H54 (cell line): Measurements from ENCODE around the gene EXOG.

ENCODE experiments used
- DNase-seq: peaks from one replicate; pipeline ENCODE4 v3.0.0; 2011; ENCODE audit warnings: low spot score, mixed read lengths; ENCODE audit not compliant: insufficient read length
- FAIRE-seq: peaks from 3 replicates; lab custom pipeline; 2011; peaks lifted over from hg19 to GRCh38; lab: Jason Lieb, UNC
- POLR2A ChIP-seq: IDR thresholded peaks from 2 replicates; pipeline ENCODE4 v1.6.1; 2011; ENCODE audit warnings: low read depth, mild to moderate bottlenecking, low read length

EXOG gene

DNA sequence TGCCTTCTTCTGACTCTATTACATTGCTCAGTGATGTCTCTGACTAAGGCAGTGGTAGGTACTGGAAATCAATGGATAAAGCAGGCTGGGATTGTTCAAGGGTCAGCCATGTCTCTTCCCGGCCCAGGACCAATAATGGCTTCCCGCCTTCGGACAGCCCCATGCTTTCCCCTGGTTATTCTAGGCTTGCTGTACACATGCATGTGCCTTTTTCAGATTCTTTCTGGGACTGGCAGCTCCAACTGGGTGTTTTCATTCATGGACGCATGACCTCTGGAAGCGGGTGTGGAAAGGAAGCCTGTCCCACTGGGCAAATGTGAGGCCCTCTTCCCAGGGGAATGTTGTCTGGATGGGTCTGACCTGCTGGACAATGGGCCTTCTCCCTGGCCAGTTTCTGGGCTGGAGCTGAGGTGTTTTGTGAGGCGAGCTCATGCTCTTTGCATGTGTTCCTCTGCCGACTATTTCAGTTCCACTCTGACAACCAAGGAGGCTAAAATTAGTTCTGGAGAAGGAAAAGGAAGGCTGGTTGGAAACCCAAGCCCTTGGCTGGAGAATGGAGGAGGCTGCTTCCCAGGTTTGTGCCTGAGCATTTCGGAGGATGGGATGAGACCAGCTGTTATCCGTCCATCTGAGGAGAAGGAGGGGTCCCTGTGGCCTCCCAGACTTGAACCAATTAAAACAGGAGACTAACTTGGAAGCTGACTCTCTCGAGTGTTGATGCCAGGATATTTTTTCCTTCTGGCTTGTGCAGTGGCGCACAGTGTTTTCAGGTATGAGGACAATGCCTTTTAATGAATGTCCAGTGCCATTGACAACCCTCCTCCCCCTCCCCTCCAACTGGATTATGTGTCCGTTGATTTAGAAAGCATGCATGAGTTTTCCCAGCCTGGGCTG lies 35.5 kb upstream of the EXOG start:
- FAIRE-seq, result no peak
- TF ChIP-seq POLR2A, result no peak
- DNase-seq, result no peak

DNA sequence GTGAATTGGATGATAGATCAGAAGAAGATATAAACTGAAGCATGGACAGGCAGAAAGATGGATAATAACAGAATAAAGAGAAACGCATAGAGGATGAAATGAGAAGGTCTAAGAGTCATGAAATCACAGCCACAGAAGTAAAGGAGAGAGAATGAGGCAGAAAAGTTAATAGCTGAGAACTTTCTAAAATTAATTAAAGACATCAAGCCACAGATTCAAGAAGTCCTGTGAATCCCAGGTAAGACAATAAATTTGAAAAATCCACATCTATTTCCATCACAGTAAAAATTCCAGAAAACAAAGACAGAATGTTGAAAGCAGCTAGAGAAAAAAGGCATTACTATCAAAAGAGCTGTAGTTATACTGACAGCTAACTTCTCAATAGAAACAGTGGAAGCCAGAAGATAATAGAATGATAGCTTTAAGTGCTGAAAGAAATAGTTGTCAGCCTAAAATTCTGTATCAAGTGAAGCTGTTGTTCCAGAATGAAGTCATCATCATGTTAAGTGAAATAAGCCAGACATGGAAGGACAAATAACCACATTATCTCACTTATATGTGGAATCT lies 30.5 kb upstream of the EXOG start:
- no peak for DNase-seq
- no peak for TF ChIP-seq POLR2A
- no peak for FAIRE-seq

DNA sequence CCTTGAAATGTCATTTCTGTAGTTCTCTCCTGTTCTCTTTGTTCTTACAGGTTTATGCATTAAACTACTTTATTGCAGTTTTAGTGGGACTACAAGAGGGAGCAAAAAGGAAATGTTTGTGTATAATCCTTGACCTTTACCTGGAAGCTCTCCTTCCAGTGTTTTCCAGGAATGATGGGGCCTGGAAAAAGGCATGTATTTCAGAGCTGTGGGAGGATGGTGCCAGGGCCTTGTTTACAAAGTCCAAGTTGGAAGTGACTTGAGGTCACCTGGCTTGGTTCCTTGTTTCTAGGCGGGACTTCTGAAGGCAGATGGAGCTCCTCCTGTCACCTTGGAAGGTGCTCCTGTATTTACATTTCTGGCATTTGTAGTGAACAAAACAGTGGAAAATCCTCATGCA lies 27.4 kb upstream of the EXOG start:
- TF ChIP-seq POLR2A, result no peak
- DNase-seq, result no peak
- no peak for FAIRE-seq

DNA sequence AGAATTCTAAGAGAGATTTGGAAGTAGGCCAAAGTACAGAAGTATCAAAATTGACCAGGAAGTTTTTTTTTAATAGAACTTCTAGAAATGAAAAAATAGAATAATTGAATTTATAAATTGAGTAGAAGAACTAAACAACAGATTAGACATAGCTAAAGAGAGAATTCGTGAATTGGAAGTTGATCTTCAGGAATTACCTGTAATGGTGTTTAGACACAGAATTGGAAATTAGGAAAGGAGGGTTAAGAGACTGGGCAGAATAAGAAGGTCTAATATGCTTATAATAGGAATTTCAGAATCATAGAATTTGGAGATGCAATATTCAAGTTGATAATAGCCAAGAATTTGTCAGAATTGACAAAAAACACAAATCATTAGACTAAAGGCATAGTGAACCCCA lies 26.3 kb upstream of the EXOG start:
- FAIRE-seq, result no peak
- TF ChIP-seq POLR2A, result no peak
- DNase-seq, result no peak

GRCh38 chr3:38471260-38471857 lies 24.8 kb upstream of the EXOG start:
- FAIRE-seq (no peak), DNase-seq (no peak)
- TF ChIP-seq POLR2A, result no peak

- TF ChIP-seq POLR2A, result no peak
- DNase-seq (no peak), FAIRE-seq (no peak)
Observed at GRCh38 chr3:38472342-38472741, 23.8 kb upstream of the EXOG start.

DNA sequence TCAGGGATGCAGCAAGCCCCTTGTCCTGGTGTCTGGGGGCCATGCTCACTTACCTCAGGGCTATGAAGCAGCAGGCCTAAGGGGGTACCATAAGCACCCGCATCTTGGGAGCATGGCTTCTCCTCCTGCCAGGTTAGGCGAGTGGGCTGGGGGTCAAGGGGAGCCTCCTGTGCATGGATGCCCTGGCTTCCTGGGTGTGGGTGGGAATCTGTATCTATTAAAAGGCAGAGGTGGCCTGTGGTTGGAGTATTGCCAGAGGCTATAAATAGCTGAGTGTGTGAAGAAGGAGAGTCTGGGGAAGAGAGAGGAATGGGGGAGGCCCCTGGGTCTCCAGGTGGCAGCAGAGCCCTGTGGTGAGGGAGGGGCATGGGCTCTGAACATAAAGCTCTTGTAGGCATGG lies 22.9 kb upstream of the EXOG start:
- no peak for TF ChIP-seq POLR2A
- DNase-seq, result no peak
- FAIRE-seq, result no peak

- TF ChIP-seq POLR2A, result no peak
- DNase-seq, result no peak
- FAIRE-seq, result no peak
Observed at GRCh38 chr3:38474928-38475605, 21.1 kb upstream of the EXOG start.

DNA sequence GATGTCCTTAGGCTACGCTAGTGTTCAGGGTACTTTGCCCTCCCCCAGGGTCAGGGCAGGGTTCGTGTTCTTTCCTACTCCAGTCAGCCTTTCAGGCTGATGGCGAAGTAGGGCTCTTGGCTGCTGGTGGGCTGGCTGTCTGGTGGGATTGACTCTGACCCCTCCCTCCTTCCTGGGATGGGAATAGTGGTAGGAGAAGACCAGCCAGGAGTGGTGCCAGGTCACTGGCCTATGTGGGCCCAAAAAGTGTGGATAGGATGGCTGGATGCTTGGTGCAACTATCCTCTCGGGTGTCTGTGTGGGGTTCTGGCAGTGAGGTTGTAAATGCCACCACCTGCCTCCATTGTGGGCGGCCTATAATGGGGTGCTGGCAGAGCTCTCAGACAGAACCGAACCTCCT lies 20.4 kb upstream of the EXOG start:
- no peak for TF ChIP-seq POLR2A
- no peak for DNase-seq

DNA sequence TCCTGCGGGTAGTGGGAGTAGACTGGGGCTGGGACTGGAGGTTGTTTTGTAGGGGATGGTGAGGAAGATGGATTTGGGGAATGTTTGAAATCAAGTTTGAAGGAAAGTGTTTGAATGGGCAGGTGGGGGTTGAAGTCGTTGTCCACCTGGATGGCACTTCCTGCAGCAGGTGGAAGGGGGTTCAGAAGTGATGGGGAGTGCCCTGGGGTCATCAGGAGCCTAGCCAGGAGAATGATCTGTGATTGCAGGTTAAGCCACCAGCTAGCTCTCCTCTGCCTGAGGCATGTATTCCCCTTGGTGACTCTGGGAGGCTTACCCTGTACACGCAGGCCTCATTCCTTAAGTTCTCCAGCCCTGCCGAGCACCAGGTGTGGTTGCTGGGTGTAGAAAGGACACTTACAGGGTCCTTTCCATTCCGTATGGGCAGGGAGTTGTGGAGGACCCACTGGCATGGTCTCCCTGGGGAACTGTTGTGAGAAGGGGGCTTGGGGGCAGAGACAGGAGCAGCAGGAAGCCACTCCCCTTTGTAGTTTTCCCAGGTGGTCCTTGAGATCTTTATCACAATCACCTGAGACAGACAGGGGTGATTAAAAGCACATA lies 19.9 kb upstream of the EXOG start:
- no peak for FAIRE-seq
- TF ChIP-seq POLR2A, result no peak
- DNase-seq, result no peak

More for the DNA sequence above, 20.4 kb upstream of the EXOG start:
- no peak for FAIRE-seq

DNA sequence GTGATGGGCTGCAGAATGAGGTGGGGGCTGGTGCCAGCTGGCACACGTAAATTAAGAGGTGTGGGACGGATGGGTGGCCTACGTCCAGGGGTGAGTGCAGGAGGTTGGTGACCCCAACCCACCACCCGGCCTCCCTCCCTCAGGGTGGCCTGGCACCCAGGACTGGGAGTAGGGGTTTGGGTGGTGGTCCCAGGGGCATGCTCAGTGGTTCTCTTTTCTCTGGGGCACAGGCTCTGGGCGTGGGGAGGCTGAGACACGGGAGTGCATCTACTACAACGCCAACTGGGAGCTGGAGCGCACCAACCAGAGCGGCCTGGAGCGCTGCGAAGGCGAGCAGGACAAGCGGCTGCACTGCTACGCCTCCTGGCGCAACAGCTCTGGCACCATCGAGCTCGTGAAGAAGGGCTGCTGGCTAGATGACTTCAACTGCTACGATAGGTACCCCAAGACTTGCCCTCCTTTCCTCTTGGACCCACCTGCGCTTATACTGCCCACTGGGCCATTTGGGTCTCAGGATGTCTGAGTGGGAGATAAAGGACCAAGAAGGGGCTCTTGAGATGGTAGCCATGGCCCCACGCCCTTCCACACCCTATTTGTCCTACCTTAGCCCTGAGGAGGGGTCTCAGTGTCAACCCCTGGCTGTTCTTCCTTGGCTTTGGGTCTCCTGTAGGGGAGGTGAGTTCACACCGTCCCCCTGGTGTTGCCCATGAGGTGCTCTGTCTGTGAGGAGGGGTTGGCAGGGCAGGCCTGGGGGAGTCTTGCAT lies 18.9 kb upstream of the EXOG start:
- no peak for DNase-seq
- FAIRE-seq, result no peak
- TF ChIP-seq POLR2A, result no peak

GRCh38 chr3:38477839-38478450 lies 18.2 kb upstream of the EXOG start:
- no peak for TF ChIP-seq POLR2A
- DNase-seq (no peak), FAIRE-seq (no peak)

DNA sequence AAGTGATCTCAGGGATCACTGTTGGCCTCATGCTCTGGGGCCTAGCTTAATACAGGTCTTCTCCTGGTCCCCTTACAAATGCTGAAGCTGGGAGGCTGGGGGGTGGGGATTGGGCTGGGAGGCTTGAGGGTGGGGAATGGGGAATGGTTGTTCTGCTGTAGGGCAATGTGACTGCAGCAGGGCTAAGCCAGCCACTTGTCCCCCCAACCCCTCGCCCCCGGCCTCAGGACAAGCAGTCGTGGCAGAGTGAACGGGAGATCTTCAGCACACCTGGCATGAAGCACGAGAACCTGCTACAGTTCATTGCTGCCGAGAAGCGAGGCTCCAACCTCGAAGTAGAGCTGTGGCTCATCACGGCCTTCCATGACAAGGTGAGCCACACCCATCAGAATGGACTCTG lies 17.2 kb upstream of the EXOG start:
- TF ChIP-seq POLR2A, result no peak
- FAIRE-seq (no peak), DNase-seq (no peak)
